ENCODE data around the gene XXYLT1. TPM values are rescaled to one million over a fixed set of nuclear protein-coding genes. Genes with fewer than 3 reads are reported as not detected.

XXYLT1 gene
- total RNA-seq, 1 donor from 2014 or later, result 16.4 TPM

DNA sequence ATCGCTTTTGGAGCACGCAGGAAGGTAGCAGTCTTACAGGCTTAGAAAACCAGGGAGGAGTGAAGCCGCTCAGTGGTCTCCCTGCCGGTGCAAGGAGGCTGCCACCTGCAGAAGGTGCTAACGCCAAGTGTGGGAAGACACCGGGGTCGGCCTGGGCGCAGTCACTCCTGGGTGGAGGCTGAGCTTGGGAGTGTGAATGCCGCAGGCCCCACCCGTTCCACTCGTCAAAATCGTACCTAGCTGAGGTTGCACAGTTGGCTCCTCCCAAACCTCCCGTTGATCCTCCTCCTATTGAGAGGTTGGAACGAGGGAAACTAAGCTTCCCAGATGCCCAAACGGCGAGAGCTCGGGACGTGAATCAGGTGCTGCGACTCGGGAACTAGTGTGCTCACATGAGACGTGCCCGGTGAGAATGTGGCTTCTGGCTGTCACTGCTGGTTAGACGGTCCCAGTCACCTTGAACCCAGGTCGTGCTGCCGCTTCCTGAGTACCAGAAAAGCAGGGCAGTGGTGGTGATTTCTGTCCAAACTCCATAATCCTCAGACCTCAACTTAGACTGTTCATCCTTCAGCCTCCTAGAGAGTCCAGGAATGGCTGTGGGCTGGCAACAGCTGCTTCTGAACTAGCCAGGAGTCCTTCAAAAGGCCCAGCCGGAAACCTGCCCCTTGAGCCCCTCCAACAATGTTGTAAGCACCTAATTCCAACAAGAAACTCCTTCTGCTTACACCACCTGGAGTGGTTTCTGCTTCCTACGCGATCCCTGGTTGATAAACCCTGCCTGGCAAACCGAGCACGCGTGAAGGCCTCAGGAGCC is 156.0 kb downstream of the XXYLT1 start:
- DNase-seq (ENCODE audit: low read depth), result no peak
- TF ChIP-seq, protein P1, sequence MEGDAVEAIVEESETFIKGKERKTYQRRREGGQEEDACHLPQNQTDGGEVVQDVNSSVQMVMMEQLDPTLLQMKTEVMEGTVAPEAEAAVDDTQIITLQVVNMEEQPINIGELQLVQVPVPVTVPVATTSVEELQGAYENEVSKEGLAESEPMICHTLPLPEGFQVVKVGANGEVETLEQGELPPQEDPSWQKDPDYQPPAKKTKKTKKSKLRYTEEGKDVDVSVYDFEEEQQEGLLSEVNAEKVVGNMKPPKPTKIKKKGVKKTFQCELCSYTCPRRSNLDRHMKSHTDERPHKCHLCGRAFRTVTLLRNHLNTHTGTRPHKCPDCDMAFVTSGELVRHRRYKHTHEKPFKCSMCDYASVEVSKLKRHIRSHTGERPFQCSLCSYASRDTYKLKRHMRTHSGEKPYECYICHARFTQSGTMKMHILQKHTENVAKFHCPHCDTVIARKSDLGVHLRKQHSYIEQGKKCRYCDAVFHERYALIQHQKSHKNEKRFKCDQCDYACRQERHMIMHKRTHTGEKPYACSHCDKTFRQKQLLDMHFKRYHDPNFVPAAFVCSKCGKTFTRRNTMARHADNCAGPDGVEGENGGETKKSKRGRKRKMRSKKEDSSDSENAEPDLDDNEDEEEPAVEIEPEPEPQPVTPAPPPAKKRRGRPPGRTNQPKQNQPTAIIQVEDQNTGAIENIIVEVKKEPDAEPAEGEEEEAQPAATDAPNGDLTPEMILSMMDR (conservative IDR thresholded peaks at IDR 0.05; ENCODE audit: low read depth, low read length), result no peak
- no peak overlapping the region for H3K4me3 ChIP-seq (ENCODE audit: low read depth, low read length)

DNA sequence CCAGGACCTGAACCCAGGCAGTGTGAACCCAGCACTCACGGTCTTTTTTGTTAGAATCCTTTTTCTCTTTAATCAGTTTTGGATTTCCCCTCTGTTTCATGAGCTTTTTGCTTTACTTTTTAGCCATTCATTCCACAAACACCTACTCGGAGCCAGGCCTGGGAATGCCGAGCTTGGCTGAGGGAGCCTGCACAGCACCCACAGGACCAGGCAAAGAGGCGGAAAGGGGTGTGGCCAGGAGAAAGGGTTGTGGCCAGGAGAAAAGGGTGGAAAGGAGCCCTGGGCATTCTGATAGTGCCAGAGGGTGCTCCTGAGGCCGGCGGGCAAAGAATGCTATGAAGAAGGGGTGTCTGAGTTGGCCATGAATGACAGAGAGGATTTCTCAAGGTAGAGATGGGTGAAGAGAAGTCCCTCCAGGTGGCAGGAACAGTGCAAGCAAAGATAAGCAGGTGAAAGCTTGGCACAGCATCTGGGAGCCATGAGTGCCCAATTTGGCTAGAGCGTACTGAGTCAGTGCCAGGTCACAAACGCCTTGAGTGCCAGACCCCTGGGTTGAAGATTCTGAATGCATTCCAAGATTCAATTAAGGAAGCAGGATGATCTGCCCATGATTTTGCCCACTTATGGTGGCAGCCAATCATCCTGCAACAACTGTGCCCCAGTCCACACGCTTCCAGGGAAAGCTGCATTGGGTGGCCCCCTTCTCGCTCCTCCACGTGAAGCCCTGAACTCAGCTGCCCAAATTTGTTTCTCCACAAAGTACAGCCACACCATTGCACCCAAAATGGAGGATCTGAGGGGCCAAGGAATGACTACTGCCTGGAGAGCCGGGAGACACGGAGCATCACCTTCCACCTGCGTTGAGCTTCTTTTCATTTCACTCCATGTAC is 157.2 kb downstream of the XXYLT1 start:
- H3K4me3 ChIP-seq (ENCODE audit: low read depth, low read length), result no peak overlapping the region
- TF ChIP-seq, protein P1 (conservative IDR thresholded peaks at IDR 0.05; ENCODE audit: low read depth, low read length), result no peak
- no peak for DNase-seq (ENCODE audit: low read depth)

DNA sequence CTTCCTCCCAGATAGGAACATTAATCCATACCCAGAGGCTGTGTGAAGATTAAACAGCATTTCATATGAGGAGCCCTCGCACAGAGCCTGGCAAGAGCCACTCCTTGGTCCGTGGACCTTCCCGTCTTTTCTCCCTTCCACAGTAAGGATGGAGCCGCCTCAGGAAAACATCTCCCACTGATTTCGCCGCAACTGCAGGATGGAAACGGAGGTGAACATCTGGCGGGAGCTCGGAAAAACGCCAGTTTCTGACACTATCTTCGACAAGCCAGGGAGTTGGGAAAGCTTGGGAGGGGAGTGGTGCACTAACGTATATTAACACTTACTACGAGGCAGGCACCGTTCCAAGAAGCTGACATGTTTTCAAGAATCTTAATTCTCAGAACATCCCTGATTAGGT is 157.9 kb downstream of the XXYLT1 start:
- no peak overlapping the region for H3K4me3 ChIP-seq (ENCODE audit: low read depth, low read length)
- TF ChIP-seq, protein P1 (conservative IDR thresholded peaks at IDR 0.05; ENCODE audit: low read depth, low read length), result no peak

DNA sequence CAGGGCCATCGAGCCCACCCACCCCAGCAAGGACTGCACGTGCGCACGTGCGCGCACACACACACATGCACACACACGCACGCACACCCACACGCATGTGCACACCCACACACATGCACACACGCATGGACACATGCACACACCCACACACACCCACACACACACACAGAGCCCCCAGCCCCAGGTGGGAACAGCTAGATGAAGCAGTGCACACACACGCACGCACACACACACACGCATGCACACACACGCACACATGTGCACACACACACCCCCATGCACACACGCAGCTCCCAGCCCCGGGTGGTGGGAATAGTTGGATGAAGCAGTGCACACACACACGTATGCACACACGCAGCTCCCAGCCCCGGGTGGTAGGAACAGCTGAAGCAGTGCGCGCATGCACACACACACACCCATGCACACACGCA is 158.6 kb downstream of the XXYLT1 start:
- no peak overlapping the region for H3K4me3 ChIP-seq (ENCODE audit: low read depth, low read length)
- DNase-seq (ENCODE audit: low read depth), result no peak
- TF ChIP-seq, protein P1 (conservative IDR thresholded peaks at IDR 0.05; ENCODE audit: low read depth, low read length), result no peak

More for the DNA sequence above, 157.9 kb downstream of the XXYLT1 start:
- DNase-seq (ENCODE audit: low read depth), result no peak

DNA sequence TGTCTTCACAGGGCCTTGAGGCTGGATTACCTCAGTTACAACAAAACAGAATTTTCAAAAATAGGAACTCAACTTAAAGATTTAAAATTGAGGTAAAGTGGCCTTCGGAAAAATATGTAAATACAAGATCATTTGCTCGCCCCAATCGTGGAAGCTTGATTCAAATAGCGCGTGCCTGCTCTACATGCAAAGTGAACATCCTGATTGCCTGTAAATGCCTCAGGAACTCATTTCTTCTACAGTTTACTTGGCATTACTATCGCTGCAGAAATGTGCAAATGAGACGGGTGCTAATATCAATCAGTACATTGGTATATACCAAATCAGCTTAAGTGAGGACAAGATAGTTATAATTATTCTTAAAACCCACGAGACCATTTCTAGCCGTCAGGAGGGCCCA is 159.2 kb downstream of the XXYLT1 start:
- TF ChIP-seq, protein P1 (conservative IDR thresholded peaks at IDR 0.05; ENCODE audit: low read depth, low read length), result no peak
- DNase-seq (ENCODE audit: low read depth), result no peak
- H3K4me3 ChIP-seq (ENCODE audit: low read depth, low read length), result no peak overlapping the region

DNA sequence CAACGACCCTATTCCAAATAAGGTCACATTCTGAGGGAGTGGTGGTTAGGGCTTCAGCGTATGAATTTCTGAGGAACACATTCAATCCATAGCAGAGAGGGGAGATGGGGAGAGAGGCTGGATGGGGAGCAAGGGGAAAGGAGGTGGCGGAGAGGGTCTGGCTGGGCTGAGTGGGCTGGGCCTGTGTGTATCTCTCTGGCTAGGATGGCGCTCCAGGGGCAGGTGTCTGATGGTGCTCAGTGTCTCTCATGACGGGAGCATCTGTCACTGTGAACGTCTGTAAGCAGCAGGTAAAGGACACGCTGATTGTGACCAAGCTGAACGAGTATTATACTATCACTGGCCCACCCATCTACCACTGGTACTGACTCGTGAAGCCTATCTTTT is 159.6 kb downstream of the XXYLT1 start:
- no peak for DNase-seq (ENCODE audit: low read depth)
- TF ChIP-seq, protein P1 (conservative IDR thresholded peaks at IDR 0.05; ENCODE audit: low read depth, low read length), result no peak
- no peak overlapping the region for H3K4me3 ChIP-seq (ENCODE audit: low read depth, low read length)

Data from epithelial cell of proximal tubule (primary cell).